ENCODE results near the gene OAS2. TPM values are rescaled to one million over a fixed set of nuclear protein-coding genes. Genes with fewer than 3 reads are reported as not detected.

OAS2 gene
- total and polyA plus RNA-seq, 2 experiments from 2014 or later, result 0.50 TPM; not detected in 1

GRCh38 chr12:113039911-113040445, 61.7 kb downstream of the OAS2 start:
- 77% methylated on average over 4 of the region's 4 CpGs for WGBS (ENCODE audit: low lambda C conversion rate, missing lambda C conversion rate)
- no peaks in the 10 kb centered on the region for H3K4me1 ChIP-seq (ENCODE audit: insufficient read depth)
- H3K9me2 ChIP-seq (replicated peaks; ENCODE audit: insufficient read depth), result no peaks in the 10 kb centered on the region
- no peaks in the 10 kb centered on the region for H4K20me1 ChIP-seq (ENCODE audit: insufficient read depth, poor library complexity, severe bottlenecking)
- no peaks in the 10 kb centered on the region for H3K9me3 ChIP-seq (ENCODE audit: low read depth)
- H3K36me3 ChIP-seq (replicated peaks; ENCODE audit: insufficient read depth, low read depth), result no peaks in the 10 kb centered on the region
- TF ChIP-seq EZH2 (IDR thresholded peaks at IDR 0.05; ENCODE audit: borderline replicate concordance) (no peak), CTCF (IDR thresholded peaks at IDR 0.05; ENCODE audit: poor library complexity) (no peak)
- no peaks in the 10 kb centered on the region for H3K27me3 ChIP-seq
- no peak overlapping the region for H3K4me2 ChIP-seq
- no peak overlapping the region for H2AFZ ChIP-seq
- no peaks in the 10 kb centered on the region for H3K79me2 ChIP-seq
- no peak for DNase-seq (ENCODE audit: low spot score)
- no peak overlapping the region for H3K4me3 ChIP-seq
- H3K27ac ChIP-seq, result no peak overlapping the region

GRCh38 chr12:113040722-113041171, 62.4 kb downstream of the OAS2 start:
- WGBS (ENCODE audit: low lambda C conversion rate, missing lambda C conversion rate), result 71% methylated on average over 7 of the region's 7 CpGs
- Histone ChIP-seq H3K27ac (no peak overlapping the region), H3K9me2 (replicated peaks; ENCODE audit: insufficient read depth) (no peaks in the 10 kb centered on the region), H3K4me2 (no peak overlapping the region), H3K9me3 (ENCODE audit: low read depth) (no peaks in the 10 kb centered on the region), H2AFZ (no peak overlapping the region), H3K4me1 (ENCODE audit: insufficient read depth) (no peaks in the 10 kb centered on the region), H3K4me3 (no peak overlapping the region), H4K20me1 (ENCODE audit: insufficient read depth, poor library complexity, severe bottlenecking) (no peaks in the 10 kb centered on the region), H3K79me2 (no peaks in the 10 kb centered on the region), H3K27me3 (peaks cover 6% of the 10 kb centered on the region), H3K36me3 (replicated peaks; ENCODE audit: insufficient read depth, low read depth) (no peaks in the 10 kb centered on the region)
- DNase-seq (ENCODE audit: low spot score), result peak; percentile 55
- TF ChIP-seq EZH2 (IDR thresholded peaks at IDR 0.05; ENCODE audit: borderline replicate concordance) (no peak), CTCF (IDR thresholded peaks at IDR 0.05; ENCODE audit: poor library complexity) (no peak), EZH2phosphoT487 (IDR thresholded peaks at IDR 0.05; ENCODE audit: low read depth, severe bottlenecking, unreplicated experiment) (no peak)

- Histone ChIP-seq H4K20me1 (ENCODE audit: insufficient read depth, poor library complexity, severe bottlenecking) (no peaks in the 10 kb centered on the region), H3K36me3 (replicated peaks; ENCODE audit: insufficient read depth, low read depth) (no peaks in the 10 kb centered on the region), H3K27ac (no peak overlapping the region), H3K79me2 (no peaks in the 10 kb centered on the region), H3K9me2 (replicated peaks; ENCODE audit: insufficient read depth) (no peaks in the 10 kb centered on the region), H2AFZ (no peak overlapping the region), H3K27me3 (peaks cover 6% of the 10 kb centered on the region), H3K4me3 (no peak overlapping the region), H3K4me2 (no peak overlapping the region), H3K9me3 (ENCODE audit: low read depth) (no peaks in the 10 kb centered on the region), H3K4me1 (ENCODE audit: insufficient read depth) (no peaks in the 10 kb centered on the region)
- WGBS (ENCODE audit: low lambda C conversion rate, missing lambda C conversion rate), result 89% methylated on average over 7 of the region's 7 CpGs
- DNase-seq (ENCODE audit: low spot score), result no peak
- no peak for TF ChIP-seq EZH2phosphoT487 (IDR thresholded peaks at IDR 0.05; ENCODE audit: low read depth, severe bottlenecking, unreplicated experiment)
- TF ChIP-seq CTCF (IDR thresholded peaks at IDR 0.05; ENCODE audit: poor library complexity), result no peak
- TF ChIP-seq EZH2 (IDR thresholded peaks at IDR 0.05; ENCODE audit: borderline replicate concordance), result no peak
Observed at GRCh38 chr12:113041560-113041959, 63.2 kb downstream of the OAS2 start.

GRCh38 chr12:113043240-113043639, 64.9 kb downstream of the OAS2 start:
- no peak for TF ChIP-seq EZH2phosphoT487 (IDR thresholded peaks at IDR 0.05; ENCODE audit: low read depth, severe bottlenecking, unreplicated experiment)
- TF ChIP-seq CTCF (IDR thresholded peaks at IDR 0.05; ENCODE audit: poor library complexity), result no peak
- TF ChIP-seq EZH2 (IDR thresholded peaks at IDR 0.05; ENCODE audit: borderline replicate concordance), result no peak
- H3K9me3 ChIP-seq (ENCODE audit: low read depth), result no peaks in the 10 kb centered on the region
- no peaks in the 10 kb centered on the region for H4K20me1 ChIP-seq (ENCODE audit: insufficient read depth, poor library complexity, severe bottlenecking)
- H3K27ac ChIP-seq, result no peak overlapping the region
- no peak overlapping the region for H3K4me2 ChIP-seq
- H3K79me2 ChIP-seq, result no peaks in the 10 kb centered on the region
- no peaks in the 10 kb centered on the region for H3K4me1 ChIP-seq (ENCODE audit: insufficient read depth)
- WGBS (ENCODE audit: low lambda C conversion rate, missing lambda C conversion rate), result 87% methylated on average over 8 of the region's 8 CpGs
- no peak overlapping the region for H2AFZ ChIP-seq
- no peak overlapping the region for H3K4me3 ChIP-seq
- no peaks in the 10 kb centered on the region for H3K36me3 ChIP-seq (replicated peaks; ENCODE audit: insufficient read depth, low read depth)
- H3K27me3 ChIP-seq, result peaks cover 9% of the 10 kb centered on the region
- H3K9me2 ChIP-seq (replicated peaks; ENCODE audit: insufficient read depth), result no peaks in the 10 kb centered on the region
- DNase-seq (ENCODE audit: low spot score), result no peak

Measured in hepatocyte (in vitro differentiated cells).